ENCODE measurements around the gene TMEM250. TPM values are rescaled to one million over a fixed set of nuclear protein-coding genes. Genes with fewer than 3 reads are reported as not detected.

Gene TMEM250
- polyA plus RNA-seq, 1 of the 3 experiments (the other 2 are of a cell fraction), result 25.9 TPM

DNA sequence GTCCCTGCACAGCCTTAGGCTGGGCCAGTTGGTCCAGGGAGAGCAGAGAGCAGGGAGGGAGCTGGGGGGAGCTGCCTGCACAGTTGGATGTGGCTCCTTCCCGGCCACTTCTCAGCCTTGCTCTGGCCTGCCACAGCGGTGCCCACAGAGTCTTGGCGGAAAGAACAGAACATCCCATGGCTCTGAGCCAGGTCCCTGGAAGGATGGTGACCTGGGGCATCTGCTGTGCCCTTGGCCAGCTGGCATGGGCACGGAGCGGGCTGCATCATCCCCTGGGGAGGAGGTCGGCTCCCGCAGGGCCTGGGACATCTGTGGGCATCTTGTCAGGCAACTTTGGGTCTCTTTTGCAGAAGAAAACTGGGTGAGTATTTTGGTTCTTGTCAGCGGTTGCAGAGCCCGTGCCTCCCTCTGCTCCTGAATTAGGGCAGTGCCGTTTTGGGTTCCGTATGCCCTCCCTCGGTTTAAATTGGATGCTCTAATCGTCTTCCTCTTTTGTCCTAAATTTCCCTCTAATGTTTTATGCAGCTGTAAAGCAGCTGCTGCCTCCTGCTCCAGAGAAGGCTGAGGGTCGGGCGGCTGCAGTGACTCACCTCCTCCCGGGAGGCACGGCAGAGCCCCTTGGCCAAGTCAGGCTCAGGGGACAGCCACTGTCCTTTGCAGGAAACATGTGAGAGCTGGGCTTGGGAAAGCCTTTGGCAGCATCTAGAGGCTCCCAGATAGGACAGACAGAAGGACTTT is 13.1 kb downstream of the TMEM250 start:
- no peaks in the 10 kb centered on the region for H3K9me2 ChIP-seq
- ChIA-PET CTCF (interaction anchor here (1.9 to 2.6 kb wide), 2 partner anchors 10 to 17 kb away, joined by 8 to 12 read pairs; partner anchors contain the start of gene NACC2), POLR2A (interaction anchor here (0.7 to 1.0 kb wide), 2 partner anchors 10 to 347 kb away, joined by 3 read pairs; partner anchors contain the start of gene NACC2)
- H3K27me3 ChIP-seq (ENCODE audit: insufficient read depth), result no peaks in the 10 kb centered on the region
- peak overlapping the region; percentile 47; the same call in 1 of the 2 replicates for H3K4me2 ChIP-seq
- H2AFZ ChIP-seq (ENCODE audit: low read depth), result no peak overlapping the region
- H3K4me1 ChIP-seq (ENCODE audit: control insufficient read depth in 1 of 2, insufficient read depth in 2 of 2, low read depth in 1 of 2, low read length in 1 of 2), result peaks cover 35 to 44% of the 10 kb centered on the region in 2 experiments; a peak in 3 of 4 replicates
- H3K27ac ChIP-seq (ENCODE audit: low read depth in 2 of 2, low read length in 1 of 2), result no peak overlapping the region
- H3K9ac ChIP-seq, result no peak overlapping the region
- no peak overlapping the region for H3K4me3 ChIP-seq (ENCODE audit: low read depth in 2 of 2, low read length in 1 of 2)
- H4K20me1 ChIP-seq (ENCODE audit: insufficient read depth), result no peaks in the 10 kb centered on the region
- no peaks in the 10 kb centered on the region for H3K36me3 ChIP-seq (replicated peaks in 1 of 2; ENCODE audit: control insufficient read depth in 1 of 2, insufficient read depth in 2 of 2, low read length in 1 of 2)
- DNase-seq, result peak; percentile 66
- peaks cover 6% of the 10 kb centered on the region for H3F3A ChIP-seq (replicated peaks; ENCODE audit: insufficient read depth)
- no peaks in the 10 kb centered on the region for H3K9me3 ChIP-seq
- 43% methylated on average over 11 of the region's 17 CpGs for WGBS (ENCODE audit: low lambda C conversion rate)
- no peak for TF ChIP-seq SMC3 (IDR thresholded peaks at IDR 0.05; ENCODE audit: low read depth, low read length)
- TF ChIP-seq GABPA (IDR thresholded peaks at IDR 0.05; ENCODE audit: low read depth), result no peak
- no peak for TF ChIP-seq NRF1 (IDR thresholded peaks at IDR 0.05; ENCODE audit: low read depth, low read length)
- TF ChIP-seq NFIC (IDR thresholded peaks at IDR 0.05; ENCODE audit: borderline replicate concordance), result no peak
- TF ChIP-seq TCF12 (IDR thresholded peaks at IDR 0.05), result no peak
- TF ChIP-seq, protein P1, sequence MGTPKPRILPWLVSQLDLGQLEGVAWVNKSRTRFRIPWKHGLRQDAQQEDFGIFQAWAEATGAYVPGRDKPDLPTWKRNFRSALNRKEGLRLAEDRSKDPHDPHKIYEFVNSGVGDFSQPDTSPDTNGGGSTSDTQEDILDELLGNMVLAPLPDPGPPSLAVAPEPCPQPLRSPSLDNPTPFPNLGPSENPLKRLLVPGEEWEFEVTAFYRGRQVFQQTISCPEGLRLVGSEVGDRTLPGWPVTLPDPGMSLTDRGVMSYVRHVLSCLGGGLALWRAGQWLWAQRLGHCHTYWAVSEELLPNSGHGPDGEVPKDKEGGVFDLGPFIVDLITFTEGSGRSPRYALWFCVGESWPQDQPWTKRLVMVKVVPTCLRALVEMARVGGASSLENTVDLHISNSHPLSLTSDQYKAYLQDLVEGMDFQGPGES (IDR thresholded peaks at IDR 0.05; ENCODE audit: low read depth, low read length), result no peak
- TF ChIP-seq RFX5 (IDR thresholded peaks at IDR 0.05; ENCODE audit: low read length), result no peak
- no peak for TF ChIP-seq CHD2 (IDR thresholded peaks at IDR 0.05; ENCODE audit: low read length, partially characterized antibody)
- no peak for TF ChIP-seq TAF1 (IDR thresholded peaks at IDR 0.05; ENCODE audit: borderline replicate concordance, low read depth, low read length)
- TF ChIP-seq SIN3A (IDR thresholded peaks at IDR 0.05; ENCODE audit: borderline replicate concordance, low read depth, low read length), result no peak
- no peaks in the 10 kb centered on the region for H3K79me2 ChIP-seq (ENCODE audit: insufficient read depth)

DNA sequence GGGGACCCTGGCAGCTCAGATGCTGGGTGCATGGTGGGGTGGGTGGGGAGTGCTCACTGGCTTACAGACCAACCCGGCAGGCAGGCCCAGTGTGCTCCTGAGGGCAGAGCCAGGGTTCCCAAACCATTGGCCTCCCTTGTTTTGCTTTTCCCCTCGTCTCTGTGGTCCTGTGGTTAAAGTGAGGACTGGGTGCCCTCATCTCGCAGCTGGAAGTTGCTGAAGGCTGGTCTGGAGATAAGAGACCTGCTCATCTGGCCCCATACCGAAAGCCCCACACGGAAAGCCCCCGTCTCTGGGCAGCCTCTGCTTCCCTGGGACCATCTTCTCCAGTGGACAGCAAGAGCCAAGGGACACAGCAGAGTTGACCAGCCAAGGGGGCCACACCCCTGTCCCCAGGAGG is 13.8 kb downstream of the TMEM250 start:
- H3K27ac ChIP-seq (ENCODE audit: low read depth in 2 of 2, low read length in 1 of 2), result no peak overlapping the region
- no peaks in the 10 kb centered on the region for H3K9me3 ChIP-seq
- H3K79me2 ChIP-seq (ENCODE audit: insufficient read depth), result no peaks in the 10 kb centered on the region
- CTCF ChIA-PET, result interaction anchor here (0.9 to 2.6 kb wide), 4 partner anchors 9 to 137 kb away, joined by 3 to 12 read pairs (median 6); partner anchors contain the start of gene NACC2
- no peak overlapping the region for H3K9ac ChIP-seq
- no peaks in the 10 kb centered on the region for H4K20me1 ChIP-seq (ENCODE audit: insufficient read depth)
- peak overlapping the region; percentile 47; the same call in 1 of the 2 replicates for H3K4me2 ChIP-seq
- H3F3A ChIP-seq (replicated peaks; ENCODE audit: insufficient read depth), result peaks cover 6% of the 10 kb centered on the region
- POLR2A ChIA-PET, result interaction anchor here (1.0 kb wide), 1 partner anchor 9 kb away, joined by 3 read pairs; the partner anchor contains the start of gene NACC2
- no peaks in the 10 kb centered on the region for H3K27me3 ChIP-seq (ENCODE audit: insufficient read depth)
- 67% methylated on average over 1 of the region's 6 CpGs for WGBS (ENCODE audit: low lambda C conversion rate)
- no peak overlapping the region for H2AFZ ChIP-seq (ENCODE audit: low read depth)
- no peaks in the 10 kb centered on the region for H3K9me2 ChIP-seq
- no peak overlapping the region for H3K4me3 ChIP-seq (ENCODE audit: low read depth in 2 of 2, low read length in 1 of 2)
- no peak for DNase-seq
- peaks cover 28 to 38% of the 10 kb centered on the region in 2 experiments; a peak in 3 of 4 replicates for H3K4me1 ChIP-seq (ENCODE audit: control insufficient read depth in 1 of 2, insufficient read depth in 2 of 2, low read depth in 1 of 2, low read length in 1 of 2)
- H3K36me3 ChIP-seq (replicated peaks in 1 of 2; ENCODE audit: control insufficient read depth in 1 of 2, insufficient read depth in 2 of 2, low read length in 1 of 2), result no peaks in the 10 kb centered on the region
- TF ChIP-seq MXI1 (IDR thresholded peaks at IDR 0.05; ENCODE audit: low read depth, low read length) (no peak), FOXJ3 (CRISPR knock-in tag; IDR thresholded peaks at IDR 0.05) (no peak), RCOR1 (IDR thresholded peaks at IDR 0.05; ENCODE audit: low read length) (no peak), RAD21 (IDR thresholded peaks at IDR 0.05; ENCODE audit: low read length) (no peak), GATA2 (CRISPR knock-in tag; IDR thresholded peaks at IDR 0.05) (no peak), MEF2A (IDR thresholded peaks at IDR 0.05; ENCODE audit: borderline replicate concordance, low read depth) (no peak), POLR2AphosphoS5 (IDR thresholded peaks at IDR 0.05; ENCODE audit: low read depth, low read length) (no peak), TEAD4 (IDR thresholded peaks at IDR 0.05; ENCODE audit: borderline replicate concordance, insufficient read depth) (no peak), NRF1 (IDR thresholded peaks at IDR 0.05; ENCODE audit: low read depth, low read length) (no peak), SIN3A (IDR thresholded peaks at IDR 0.05; ENCODE audit: borderline replicate concordance, low read depth, low read length) (no peak), TCF12 (IDR thresholded peaks at IDR 0.05) (no peak), NFIC (IDR thresholded peaks at IDR 0.05; ENCODE audit: borderline replicate concordance) (no peak), RFX5 (IDR thresholded peaks at IDR 0.05; ENCODE audit: low read length) (no peak), EZH2phosphoT487 (IDR thresholded peaks at IDR 0.05; ENCODE audit: borderline replicate concordance, low read depth) (no peak), EP300 (IDR thresholded peaks at IDR 0.05; ENCODE audit: borderline replicate concordance in 1 of 2, low read depth in 1 of 2, low read length in 1 of 2) (no peak)
- TF ChIP-seq, protein P2, sequence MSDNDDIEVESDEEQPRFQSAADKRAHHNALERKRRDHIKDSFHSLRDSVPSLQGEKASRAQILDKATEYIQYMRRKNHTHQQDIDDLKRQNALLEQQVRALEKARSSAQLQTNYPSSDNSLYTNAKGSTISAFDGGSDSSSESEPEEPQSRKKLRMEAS (IDR thresholded peaks at IDR 0.05; ENCODE audit: low read depth), result no peak
- TF ChIP-seq, protein P3, sequence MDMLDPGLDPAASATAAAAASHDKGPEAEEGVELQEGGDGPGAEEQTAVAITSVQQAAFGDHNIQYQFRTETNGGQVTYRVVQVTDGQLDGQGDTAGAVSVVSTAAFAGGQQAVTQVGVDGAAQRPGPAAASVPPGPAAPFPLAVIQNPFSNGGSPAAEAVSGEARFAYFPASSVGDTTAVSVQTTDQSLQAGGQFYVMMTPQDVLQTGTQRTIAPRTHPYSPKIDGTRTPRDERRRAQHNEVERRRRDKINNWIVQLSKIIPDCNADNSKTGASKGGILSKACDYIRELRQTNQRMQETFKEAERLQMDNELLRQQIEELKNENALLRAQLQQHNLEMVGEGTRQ (IDR thresholded peaks at IDR 0.05; ENCODE audit: borderline replicate concordance, low read depth, low read length), result no peak
- TF ChIP-seq, protein P4, sequence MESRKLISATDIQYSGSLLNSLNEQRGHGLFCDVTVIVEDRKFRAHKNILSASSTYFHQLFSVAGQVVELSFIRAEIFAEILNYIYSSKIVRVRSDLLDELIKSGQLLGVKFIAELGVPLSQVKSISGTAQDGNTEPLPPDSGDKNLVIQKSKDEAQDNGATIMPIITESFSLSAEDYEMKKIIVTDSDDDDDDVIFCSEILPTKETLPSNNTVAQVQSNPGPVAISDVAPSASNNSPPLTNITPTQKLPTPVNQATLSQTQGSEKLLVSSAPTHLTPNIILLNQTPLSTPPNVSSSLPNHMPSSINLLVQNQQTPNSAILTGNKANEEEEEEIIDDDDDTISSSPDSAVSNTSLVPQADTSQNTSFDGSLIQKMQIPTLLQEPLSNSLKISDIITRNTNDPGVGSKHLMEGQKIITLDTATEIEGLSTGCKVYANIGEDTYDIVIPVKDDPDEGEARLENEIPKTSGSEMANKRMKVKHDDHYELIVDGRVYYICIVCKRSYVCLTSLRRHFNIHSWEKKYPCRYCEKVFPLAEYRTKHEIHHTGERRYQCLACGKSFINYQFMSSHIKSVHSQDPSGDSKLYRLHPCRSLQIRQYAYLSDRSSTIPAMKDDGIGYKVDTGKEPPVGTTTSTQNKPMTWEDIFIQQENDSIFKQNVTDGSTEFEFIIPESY (IDR thresholded peaks at IDR 0.05; ENCODE audit: borderline replicate concordance, low read depth), result no peak

All from SK-N-SH (cell line).